HG03103 (cell line): ENCODE data around the gene FYB2.
"Not testable (repeated sequence)": the region's sequence is repeated elsewhere in the genome, so short reads cannot be mapped to it uniquely, and the experiment has no call there.

ENCODE experiments used
- ATAC-seq: cut with Tn5 transposase; IDR thresholded peaks from one replicate; pipeline ENCODE4 v1.9.1; 2021; ENCODE audit warnings: low read depth; ENCODE audit not compliant: unreplicated experiment

The FYB2 gene

GRCh38 chr1:56797065-56797685, 22.0 kb downstream of the FYB2 start:
- no peak for ATAC-seq

- no peak for ATAC-seq
These were observed 23.3 kb downstream of the FYB2 start for GRCh38 chr1:56795870-56796269.

- no peak for ATAC-seq
These were observed 29.2 kb downstream of the FYB2 start for GRCh38 chr1:56790036-56790435.

GRCh38 chr1:56788588-56788987, 30.6 kb downstream of the FYB2 start:
- no peak for ATAC-seq

GRCh38 chr1:56788102-56788501, 31.1 kb downstream of the FYB2 start:
- no peak for ATAC-seq

- ATAC-seq: no peak
These were observed 31.9 kb downstream of the FYB2 start for GRCh38 chr1:56787330-56787729.

- no peak for ATAC-seq
These were observed 36.4 kb downstream of the FYB2 start for GRCh38 chr1:56782773-56783172.

GRCh38 chr1:56780826-56781225, 38.4 kb downstream of the FYB2 start:
- ATAC-seq: no peak

GRCh38 chr1:56780128-56780750, 39.0 kb downstream of the FYB2 start:
- no peak for ATAC-seq

- no peak for ATAC-seq
These were observed 41.2 kb downstream of the FYB2 start for GRCh38 chr1:56777972-56778371.

GRCh38 chr1:56774732-56775131, 44.5 kb downstream of the FYB2 start:
- not testable (repeated sequence) for ATAC-seq

- ATAC-seq: peak; percentile 79
These were observed 45.1 kb downstream of the FYB2 start for GRCh38 chr1:56774067-56774609.

GRCh38 chr1:56773341-56774066, 45.7 kb downstream of the FYB2 start:
- no peak for ATAC-seq

- no peak for ATAC-seq
These were observed 47.5 kb downstream of the FYB2 start for GRCh38 chr1:56771717-56772116.

GRCh38 chr1:56758794-56759193, 60.4 kb downstream of the FYB2 start:
- no peak for ATAC-seq

GRCh38 chr1:56758135-56758534, 61.1 kb downstream of the FYB2 start:
- ATAC-seq: no peak

- no peak for ATAC-seq
These were observed 63.3 kb downstream of the FYB2 start for GRCh38 chr1:56755911-56756310.

- no peak for ATAC-seq
These were observed 64.3 kb downstream of the FYB2 start for GRCh38 chr1:56754708-56755479.

- no peak for ATAC-seq
These were observed 74.0 kb downstream of the FYB2 start for GRCh38 chr1:56745231-56745630.

GRCh38 chr1:56728964-56729363, 90.2 kb downstream of the FYB2 start:
- no peak for ATAC-seq

GRCh38 chr1:56726706-56727105, 92.5 kb downstream of the FYB2 start:
- no peak for ATAC-seq
